Nephron (organoid): Measurements from ENCODE around the gene OTOG.

ENCODE experiments used
- H3K27ac Mint-ChIP-seq, 3 experiments: 2 replicates each; pipeline ENCODE4 v1.8.0; 2020; ENCODE audit warnings: mixed read lengths in 3 of 3, mild to moderate bottlenecking in 2 of 3, moderate library complexity in 1 of 3
- H3K27me3 Mint-ChIP-seq: 2 replicates; pipeline ENCODE4 v1.8.0; 2021; ENCODE audit warnings: low read depth, mild to moderate bottlenecking, moderate library complexity, mixed read lengths
- H3K36me3 Mint-ChIP-seq: 2 replicates; pipeline ENCODE4 v1.8.0; 2020; ENCODE audit warnings: low read depth, mixed read lengths
- H3K4me1 Mint-ChIP-seq: 2 replicates; pipeline ENCODE4 v1.8.0; 2020; ENCODE audit warnings: mixed read lengths
- H3K4me3 Mint-ChIP-seq, 3 experiments: 2 replicates each; pipeline ENCODE4 v1.8.0; 2020; ENCODE audit warnings: mild to moderate bottlenecking in 3 of 3, mixed read lengths in 3 of 3, moderate library complexity in 2 of 3
- H3K9me3 Mint-ChIP-seq: 2 replicates; pipeline ENCODE4 v1.8.0; 2020; ENCODE audit warnings: mixed read lengths
- TF ChIP-seq, protein P1 (sequence below), 3 experiments: fragments of 200-600 bp; sonication (generic); IDR thresholded peaks; one replicate each; pipeline ENCODE4 v1.5.0; 2021; ENCODE audit warnings: antibody characterized with exemption in 3 of 3; ENCODE audit not compliant: unreplicated experiment in 3 of 3

Gene OTOG

DNA sequence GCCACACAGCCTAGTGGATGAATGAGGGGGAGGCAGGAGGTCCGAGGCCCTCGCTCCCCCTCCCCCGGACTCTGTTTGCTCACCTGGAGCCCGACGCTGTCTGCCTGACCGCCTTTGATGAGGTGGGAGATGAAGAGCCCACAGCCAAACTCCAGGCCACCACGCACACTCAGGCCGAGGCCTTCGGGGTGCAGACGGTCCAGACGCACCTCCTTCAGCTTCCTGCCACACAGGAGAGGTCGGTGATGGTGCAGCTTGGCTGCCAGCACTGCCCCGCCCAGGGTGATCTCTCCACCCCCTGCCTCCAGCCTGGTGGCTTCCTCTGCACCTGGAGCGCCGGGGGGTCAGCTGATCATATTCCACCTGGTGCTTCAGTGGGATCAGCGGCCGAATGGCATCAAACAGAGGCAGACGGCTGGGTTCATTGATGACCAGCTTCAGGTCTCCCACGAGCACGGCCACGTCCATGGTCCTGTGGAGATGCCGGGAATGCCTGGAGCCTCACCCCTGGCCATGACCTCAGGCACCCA is 15.9 kb upstream of the OTOG start:
- peaks cover 46% of the 10 kb centered on the region for H3K4me1 Mint-ChIP-seq
- peaks cover 30% of the 10 kb centered on the region for H3K27me3 Mint-ChIP-seq
- no peak overlapping the region for H3K27ac Mint-ChIP-seq
- TF ChIP-seq, protein P1, sequence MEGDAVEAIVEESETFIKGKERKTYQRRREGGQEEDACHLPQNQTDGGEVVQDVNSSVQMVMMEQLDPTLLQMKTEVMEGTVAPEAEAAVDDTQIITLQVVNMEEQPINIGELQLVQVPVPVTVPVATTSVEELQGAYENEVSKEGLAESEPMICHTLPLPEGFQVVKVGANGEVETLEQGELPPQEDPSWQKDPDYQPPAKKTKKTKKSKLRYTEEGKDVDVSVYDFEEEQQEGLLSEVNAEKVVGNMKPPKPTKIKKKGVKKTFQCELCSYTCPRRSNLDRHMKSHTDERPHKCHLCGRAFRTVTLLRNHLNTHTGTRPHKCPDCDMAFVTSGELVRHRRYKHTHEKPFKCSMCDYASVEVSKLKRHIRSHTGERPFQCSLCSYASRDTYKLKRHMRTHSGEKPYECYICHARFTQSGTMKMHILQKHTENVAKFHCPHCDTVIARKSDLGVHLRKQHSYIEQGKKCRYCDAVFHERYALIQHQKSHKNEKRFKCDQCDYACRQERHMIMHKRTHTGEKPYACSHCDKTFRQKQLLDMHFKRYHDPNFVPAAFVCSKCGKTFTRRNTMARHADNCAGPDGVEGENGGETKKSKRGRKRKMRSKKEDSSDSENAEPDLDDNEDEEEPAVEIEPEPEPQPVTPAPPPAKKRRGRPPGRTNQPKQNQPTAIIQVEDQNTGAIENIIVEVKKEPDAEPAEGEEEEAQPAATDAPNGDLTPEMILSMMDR (IDR thresholded peaks at IDR 0.05; ENCODE audit: unreplicated experiment in 3 of 3), result no peak
- peaks cover 4% of the 10 kb centered on the region for H3K36me3 Mint-ChIP-seq
- H3K9me3 Mint-ChIP-seq, result no peaks in the 10 kb centered on the region
- no peak overlapping the region for H3K4me3 Mint-ChIP-seq

DNA sequence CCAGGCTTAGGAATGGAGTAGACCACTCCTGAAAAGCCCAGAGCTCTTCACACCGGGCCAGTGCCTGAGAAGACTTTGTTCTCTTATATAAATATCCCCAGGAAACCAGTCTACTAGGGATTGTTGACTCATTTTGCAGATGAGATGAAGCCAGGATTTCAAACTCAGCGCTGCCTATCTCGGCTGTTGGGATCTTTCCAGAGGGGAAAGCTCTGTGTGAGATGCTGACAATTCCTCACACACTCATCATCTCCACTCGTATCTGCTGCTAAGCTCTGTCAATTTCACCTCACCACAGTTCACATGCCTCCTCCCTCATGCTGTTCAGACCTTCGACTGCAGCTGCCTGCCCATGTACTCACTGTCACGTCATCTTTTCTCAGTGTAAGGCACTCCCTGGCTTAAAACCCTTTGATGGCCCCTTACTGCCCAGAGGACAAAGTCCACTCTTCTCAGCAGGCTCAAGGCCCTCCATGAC is 15.4 kb upstream of the OTOG start:
- Mint-ChIP-seq H3K4me1 (peaks cover 43% of the 10 kb centered on the region), H3K36me3 (peaks cover 4% of the 10 kb centered on the region), H3K27ac (peak overlapping the region; percentile 6 to 40 (median 21)), H3K9me3 (no peaks in the 10 kb centered on the region), H3K4me3 (no peak overlapping the region), H3K27me3 (peaks cover 31% of the 10 kb centered on the region)
- TF ChIP-seq, protein P1 (IDR thresholded peaks at IDR 0.05; ENCODE audit: unreplicated experiment in 3 of 3), result no peak

DNA sequence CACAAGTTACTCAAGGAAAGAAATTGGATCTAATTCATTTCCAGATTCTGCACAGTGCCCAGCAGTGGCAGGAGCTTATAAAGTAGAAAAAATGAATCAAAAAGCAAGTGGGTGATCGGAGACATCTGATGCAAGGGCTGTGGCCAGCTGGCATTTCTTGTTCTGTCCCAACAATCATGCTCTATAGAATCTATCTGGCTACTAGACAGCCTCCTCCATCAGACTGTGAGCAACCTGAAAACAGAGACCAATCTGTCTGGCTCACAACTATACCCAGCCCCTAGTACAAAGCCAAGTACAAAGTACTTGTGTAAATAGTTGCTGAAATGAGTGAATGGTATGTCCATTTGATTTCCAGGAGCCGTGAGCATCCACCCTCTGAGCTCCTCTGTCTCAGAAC is 14.3 kb upstream of the OTOG start:
- TF ChIP-seq, protein P1 (IDR thresholded peaks at IDR 0.05; ENCODE audit: unreplicated experiment in 3 of 3), result no peak
- Mint-ChIP-seq H3K4me1 (peaks cover 42% of the 10 kb centered on the region), H3K4me3 (no peak overlapping the region), H3K9me3 (no peaks in the 10 kb centered on the region), H3K27me3 (peaks cover 42% of the 10 kb centered on the region), H3K27ac (peak overlapping the region in 2 of 3 experiments; percentile 16 to 58), H3K36me3 (peaks cover 4% of the 10 kb centered on the region)

DNA sequence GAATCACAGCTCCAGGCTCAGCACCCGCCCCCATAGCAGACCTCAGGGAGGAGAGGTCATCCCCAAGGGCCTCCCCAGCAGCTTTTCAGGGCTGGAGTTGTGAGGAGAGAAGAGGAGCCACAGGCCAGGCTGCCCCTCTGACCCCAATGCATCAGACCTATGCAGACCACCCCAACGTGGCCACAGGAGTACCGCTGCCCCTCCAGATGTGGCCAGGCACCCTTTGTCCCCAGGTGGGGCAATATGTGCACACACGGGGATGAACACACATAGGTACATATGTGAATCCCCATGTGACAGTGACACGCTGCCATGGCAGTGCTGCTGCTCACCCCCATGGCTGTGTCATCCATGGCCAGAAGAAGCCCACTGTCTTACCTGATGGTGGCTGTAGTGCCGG is 13.7 kb upstream of the OTOG start:
- TF ChIP-seq, protein P1 (IDR thresholded peaks at IDR 0.05; ENCODE audit: unreplicated experiment in 3 of 3), result no peak
- Mint-ChIP-seq H3K36me3 (peaks cover 4% of the 10 kb centered on the region), H3K9me3 (no peaks in the 10 kb centered on the region), H3K27ac (no peak overlapping the region), H3K4me3 (no peak overlapping the region), H3K4me1 (peaks cover 37% of the 10 kb centered on the region), H3K27me3 (peaks cover 46% of the 10 kb centered on the region)

DNA sequence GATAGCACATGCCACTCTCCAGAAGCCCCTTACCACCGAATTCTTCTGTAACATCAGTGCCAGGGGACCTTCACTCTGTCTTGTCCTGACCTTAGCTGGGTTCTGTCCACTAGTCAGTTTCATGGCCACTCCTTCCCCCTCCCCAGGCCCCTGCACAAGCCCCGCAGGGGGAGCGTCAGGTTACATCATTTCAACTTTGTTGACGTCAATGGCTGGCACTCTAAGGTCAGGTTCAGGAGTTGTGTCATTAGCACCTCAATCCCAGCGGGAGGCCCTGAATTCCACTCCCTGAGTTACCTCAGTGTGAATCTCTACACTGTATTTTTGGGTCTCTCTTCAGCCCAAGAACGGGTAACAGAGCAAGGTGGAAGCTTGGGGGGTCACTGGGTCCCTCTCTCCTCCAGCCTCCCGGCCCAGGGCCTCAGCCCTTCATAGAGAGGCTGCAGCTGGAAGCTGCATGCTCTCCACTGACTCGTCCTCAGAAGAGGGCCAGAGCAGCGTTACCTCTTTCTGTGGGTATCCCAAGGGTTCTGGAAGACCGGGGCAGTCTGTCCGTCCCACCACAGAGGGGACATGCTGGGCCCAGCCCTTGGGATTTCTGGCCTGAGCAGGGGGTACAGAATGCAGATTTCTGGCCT is 13.2 kb upstream of the OTOG start:
- Mint-ChIP-seq H3K27ac (no peak overlapping the region), H3K27me3 (peaks cover 47% of the 10 kb centered on the region), H3K36me3 (peaks cover 4% of the 10 kb centered on the region), H3K9me3 (no peaks in the 10 kb centered on the region), H3K4me1 (peaks cover 31% of the 10 kb centered on the region), H3K4me3 (no peak overlapping the region)
- TF ChIP-seq, protein P1 (IDR thresholded peaks at IDR 0.05; ENCODE audit: unreplicated experiment in 3 of 3), result no peak

DNA sequence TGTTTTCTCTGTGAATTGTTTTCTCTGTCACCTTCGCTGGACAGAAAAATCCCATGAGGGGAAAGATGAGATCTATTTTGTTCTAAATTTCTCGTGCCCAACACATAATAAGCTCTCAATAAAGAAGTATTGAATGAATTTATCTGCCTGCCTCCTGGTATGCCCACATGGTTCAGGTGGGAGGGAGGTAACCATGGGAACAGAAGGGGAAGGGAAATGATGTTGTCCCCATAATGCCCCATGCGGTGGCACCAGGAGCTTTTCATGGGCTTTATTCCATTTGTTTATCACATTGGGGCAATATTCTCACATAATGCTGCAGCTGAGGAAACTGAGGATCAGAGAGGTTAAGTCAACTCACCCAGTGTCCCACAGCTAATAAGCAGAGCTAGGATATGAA is 11.6 kb upstream of the OTOG start:
- Mint-ChIP-seq H3K27me3 (peaks cover 42% of the 10 kb centered on the region), H3K4me3 (no peak overlapping the region), H3K27ac (no peak overlapping the region), H3K36me3 (peaks cover 4% of the 10 kb centered on the region), H3K9me3 (no peaks in the 10 kb centered on the region), H3K4me1 (peaks cover 15% of the 10 kb centered on the region)
- TF ChIP-seq, protein P1 (IDR thresholded peaks at IDR 0.05; ENCODE audit: unreplicated experiment in 3 of 3), result no peak
